ENCODE measurements around the gene DGKZ.

The DGKZ gene

GRCh38 chr11:46345881-46346484, 1.3 kb upstream of the DGKZ start:
- DNase-seq = no peak

- no peak for DNase-seq
These were observed 511 bp downstream of the DGKZ start for GRCh38 chr11:46347637-46348311.

GRCh38 chr11:46348566-46349401, 1.5 kb downstream of the DGKZ start:
- DNase-seq = no peak

GRCh38 chr11:46350695-46351094, 3.4 kb downstream of the DGKZ start:
- DNase-seq = no peak

GRCh38 chr11:46351148-46351547, 3.9 kb downstream of the DGKZ start:
- DNase-seq = no peak

GRCh38 chr11:46351606-46352005, 4.3 kb downstream of the DGKZ start:
- DNase-seq = no peak

- peak; percentile 75 for DNase-seq
These were observed 5.0 kb downstream of the DGKZ start for GRCh38 chr11:46352063-46352841.

GRCh38 chr11:46353698-46354097, 6.4 kb downstream of the DGKZ start:
- DNase-seq = peak; percentile 71

- DNase-seq = no peak
These were observed 9.7 kb downstream of the DGKZ start for GRCh38 chr11:46356924-46357482.

- no peak for DNase-seq
These were observed 10.2 kb downstream of the DGKZ start for GRCh38 chr11:46357483-46357936.

- no peak for DNase-seq
These were observed 12.7 kb downstream of the DGKZ start for GRCh38 chr11:46359953-46360352.

GRCh38 chr11:46360878-46361277, 13.6 kb downstream of the DGKZ start:
- DNase-seq = no peak

GRCh38 chr11:46361283-46362155, 14.3 kb downstream of the DGKZ start:
- DNase-seq = peak; percentile 69

GRCh38 chr11:46362156-46363030, 15.1 kb downstream of the DGKZ start:
- DNase-seq = no peak

- DNase-seq = no peak
These were observed 15.8 kb downstream of the DGKZ start for GRCh38 chr11:46363031-46363407.

GRCh38 chr11:46363455-46364005, 16.3 kb downstream of the DGKZ start:
- DNase-seq = no peak

GRCh38 chr11:46364056-46364455, 16.8 kb downstream of the DGKZ start:
- DNase-seq = no peak

- no peak for DNase-seq
These were observed 17.5 kb downstream of the DGKZ start for GRCh38 chr11:46364791-46365190.

GRCh38 chr11:46366260-46366659, 19.0 kb downstream of the DGKZ start:
- DNase-seq = no peak

GRCh38 chr11:46366661-46367161, 19.4 kb downstream of the DGKZ start:
- no peak for DNase-seq
